Measurements from ENCODE around the gene CES3.

- TF ChIP-seq EP300 (IDR thresholded peaks at IDR 0.05) (no peak), CTCF (IDR thresholded peaks at IDR 0.05) (no peak), POLR2A (IDR thresholded peaks at IDR 0.05) (no peak)
Measured at GRCh38 chr16:67023689-67024088, 62.6 kb downstream of the CES3 start.

Data from ovary (tissue), 3 donors.